CD4-positive, alpha-beta T cell (primary cell): ENCODE results near the gene BABAM2. TPM values are rescaled to one million over a fixed set of nuclear protein-coding genes. Genes with fewer than 3 reads are reported as not detected.

Source experiments
- ATAC-seq: fragments of 200-7000 bp; cut with Tn5 transposase; one replicate; pipeline ENCODE4 v1.10.0; 2022; ENCODE audit warnings: mild to moderate bottlenecking; ENCODE audit not compliant: poor library complexity
- CTCF ChIA-PET: fragments of 350-600 bp; sonication (Branson Sonifier 250); formaldehyde crosslinking; loops from one replicate; lab custom pipeline; 2021; ENCODE audit warnings: antibody characterized with exemption, inconsistent platforms; lab: Charles Lee
- POLR2A ChIA-PET: fragments of 350-600 bp; sonication (Branson Sonifier 250); formaldehyde crosslinking; loops from one replicate; lab custom pipeline; 2021; ENCODE audit warnings: antibody characterized with exemption, inconsistent platforms; lab: Charles Lee
- DNase-seq, 14 experiments: peaks; one replicate each; pipeline ENCODE4 v3.0.0-alpha.2; 2013 to 2020; ENCODE audit warnings: mixed read lengths in 2 of 14
- H3K27ac ChIP-seq, 2 donors: one replicate each; pipeline versions ENCODE4 v1.5.1 to v1.7.0; 2013; ENCODE audit warnings: low read length in 2 of 2, low read depth in 1 of 2, mild to moderate bottlenecking in 1 of 2
- H3K27me3 ChIP-seq, 2 experiments: 1 replicate in 1 of 2; 2 replicates in 1 of 2; pipeline versions ENCODE4 v1.6.1 to v1.7.0; 2013; ENCODE audit warnings: low read length in 2 of 2, control low read depth in 1 of 2, mild to moderate bottlenecking in 1 of 2, moderate library complexity in 1 of 2; ENCODE audit not compliant: insufficient read depth in 2 of 2, control insufficient read depth in 1 of 2
- H3K36me3 ChIP-seq: one replicate; pipeline ENCODE4 v1.6.1; 2013; ENCODE audit warnings: low read length, control low read depth; ENCODE audit not compliant: insufficient read depth
- H3K4me1 ChIP-seq: one replicate; pipeline ENCODE4 v1.6.1; 2013; ENCODE audit warnings: low read length, control low read depth; ENCODE audit not compliant: insufficient read depth
- H3K4me3 ChIP-seq: one replicate; pipeline ENCODE4 v1.5.1; 2013; ENCODE audit warnings: mild to moderate bottlenecking, low read length, moderate library complexity
- H3K9me3 ChIP-seq, 2 experiments: 1 replicate in 1 of 2; 2 replicates in 1 of 2; pipeline versions ENCODE4 v1.6.1 to v1.7.0; 2013; ENCODE audit warnings: low read length in 2 of 2, mild to moderate bottlenecking in 2 of 2, control low read depth in 1 of 2, moderate library complexity in 1 of 2; ENCODE audit not compliant: control insufficient read depth in 1 of 2, insufficient read depth in 1 of 2
- H3K27ac Mint-ChIP-seq: one replicate; pipeline ENCODE4 v1.8.0; 2020; ENCODE audit warnings: mixed read lengths
- H3K27me3 Mint-ChIP-seq: one replicate; pipeline ENCODE4 v1.8.0; 2021; ENCODE audit warnings: mixed read lengths
- H3K36me3 Mint-ChIP-seq: one replicate; pipeline ENCODE4 v1.8.0; 2021; ENCODE audit warnings: low read depth, mixed read lengths
- H3K4me1 Mint-ChIP-seq: one replicate; pipeline ENCODE4 v1.8.0; 2021; ENCODE audit warnings: low read depth, mixed read lengths
- H3K4me3 Mint-ChIP-seq: one replicate; pipeline ENCODE4 v1.8.0; 2020; ENCODE audit warnings: mild to moderate bottlenecking, mixed read lengths
- H3K9me3 Mint-ChIP-seq: one replicate; pipeline ENCODE4 v1.8.0; 2020; ENCODE audit warnings: mixed read lengths
- CTCF ChIP-seq: fragments of 200-600 bp; IDR thresholded peaks from one replicate; pipeline ENCODE4 v1.8.0; 2022; ENCODE audit warnings: antibody characterized with exemption, mild to moderate bottlenecking
- intact Hi-C, 2 experiments: fragments of 100-400 bp; cut with DNase I in 1 of 2; cut with micrococcal nuclease in 1 of 2; formaldehyde crosslinking; loops; one replicate each; pipeline versions ENCODE4 v1.15.1 to v1.9.0; 2023 to 2025; cut with DNase I, micrococcal nuclease
- total RNA-seq, 174 experiments: library from RNA in 2 of 174; stranded (reverse) in 2 of 174; gene quantifications; one replicate each; pipeline ENCODE4 v1.2.3 and lab custom pipeline; 2021 to 2026

The BABAM2 gene
- total RNA-seq, 2 experiments from 2014 or later: 29.2 to 32.8 TPM

GRCh38 chr2:27844821-27845255, 45.7 kb upstream of the BABAM2 start:
- CTCF ChIA-PET: no interaction called here
- Histone ChIP-seq H3K4me3 (no peak overlapping the region), H3K9me3 (no peaks in the 10 kb centered on the region), H3K27me3 (no peaks in the 10 kb centered on the region), H3K27ac (no peak overlapping the region), H3K36me3 (no peaks in the 10 kb centered on the region), H3K4me1 (no peaks in the 10 kb centered on the region)
- intact Hi-C loops: no loop called here
- Mint-ChIP-seq H3K4me1 (no peaks in the 10 kb centered on the region), H3K27me3 (no peaks in the 10 kb centered on the region), H3K4me3 (no peak overlapping the region), H3K9me3 (no peaks in the 10 kb centered on the region), H3K27ac (no peak overlapping the region), H3K36me3 (no peaks in the 10 kb centered on the region)
- POLR2A ChIA-PET: no interaction called here
- ATAC-seq: no peak
- no peak for DNase-seq
- no peak for TF ChIP-seq CTCF

- Mint-ChIP-seq H3K9me3 (no peaks in the 10 kb centered on the region), H3K27ac (no peak overlapping the region), H3K36me3 (no peaks in the 10 kb centered on the region), H3K4me3 (no peak overlapping the region), H3K27me3 (no peaks in the 10 kb centered on the region), H3K4me1 (no peaks in the 10 kb centered on the region)
- no peak for TF ChIP-seq CTCF
- Histone ChIP-seq H3K9me3 (no peaks in the 10 kb centered on the region), H3K4me1 (no peaks in the 10 kb centered on the region), H3K27me3 (no peaks in the 10 kb centered on the region), H3K27ac (no peak overlapping the region), H3K4me3 (no peak overlapping the region), H3K36me3 (no peaks in the 10 kb centered on the region)
- ATAC-seq (no peak), DNase-seq (no peak)
- ChIA-PET POLR2A (no interaction called here), CTCF (no interaction called here)
- intact Hi-C loops: no loop called here
These were observed 43.2 kb upstream of the BABAM2 start for GRCh38 chr2:27847333-27847732.

- H3K27ac Mint-ChIP-seq: no peak overlapping the region
- H3K9me3 Mint-ChIP-seq: no peaks in the 10 kb centered on the region
- H3K4me1 Mint-ChIP-seq: no peaks in the 10 kb centered on the region
- ChIA-PET POLR2A (no interaction called here), CTCF (interaction anchor here (1.1 kb wide), 1 partner anchor 13 kb away, joined by 3 read pairs; no protein-coding TSS in a partner anchor)
- intact Hi-C loops: no loop called here
- Histone ChIP-seq H3K27me3 (no peaks in the 10 kb centered on the region), H3K9me3 (no peaks in the 10 kb centered on the region), H3K36me3 (no peaks in the 10 kb centered on the region), H3K27ac (no peak overlapping the region), H3K4me1 (no peaks in the 10 kb centered on the region), H3K4me3 (no peak overlapping the region)
- no peaks in the 10 kb centered on the region for H3K27me3 Mint-ChIP-seq
- no peaks in the 10 kb centered on the region for H3K36me3 Mint-ChIP-seq
- DNase-seq: no peak
- H3K4me3 Mint-ChIP-seq: no peak overlapping the region
- ATAC-seq: no peak
- TF ChIP-seq CTCF: no peak
These were observed 40.8 kb upstream of the BABAM2 start for GRCh38 chr2:27849558-27850205.
